Breast epithelium (tissue), 3 donors: ENCODE measurements around the gene PLXNA3.

Experiments
- CTCF ChIP-seq, 3 donors: fragments of 450-650 bp; IDR thresholded peaks; one replicate each; pipeline ENCODE4 v1.5.1; 2016 to 2017; ENCODE audit warnings: antibody characterized with exemption in 3 of 3, mild to moderate bottlenecking in 3 of 3, moderate library complexity in 3 of 3
- POLR2A ChIP-seq: fragments of 450-650 bp; IDR thresholded peaks from one replicate; pipeline ENCODE4 v1.6.1; 2016; ENCODE audit warnings: antibody characterized with exemption, mild to moderate bottlenecking, moderate library complexity

- no peak for TF ChIP-seq CTCF (IDR thresholded peaks at IDR 0.05)
- no peak for TF ChIP-seq POLR2A
Measured at GRCh38 chrX:154481195-154481594, 23.1 kb downstream of the PLXNA3 start.
